ENCODE measurements around the gene GLDN. TPM values are rescaled to one million over a fixed set of nuclear protein-coding genes. Genes with fewer than 3 reads are reported as not detected.

The GLDN gene
- total RNA-seq: not detected in 2 replicates

DNA sequence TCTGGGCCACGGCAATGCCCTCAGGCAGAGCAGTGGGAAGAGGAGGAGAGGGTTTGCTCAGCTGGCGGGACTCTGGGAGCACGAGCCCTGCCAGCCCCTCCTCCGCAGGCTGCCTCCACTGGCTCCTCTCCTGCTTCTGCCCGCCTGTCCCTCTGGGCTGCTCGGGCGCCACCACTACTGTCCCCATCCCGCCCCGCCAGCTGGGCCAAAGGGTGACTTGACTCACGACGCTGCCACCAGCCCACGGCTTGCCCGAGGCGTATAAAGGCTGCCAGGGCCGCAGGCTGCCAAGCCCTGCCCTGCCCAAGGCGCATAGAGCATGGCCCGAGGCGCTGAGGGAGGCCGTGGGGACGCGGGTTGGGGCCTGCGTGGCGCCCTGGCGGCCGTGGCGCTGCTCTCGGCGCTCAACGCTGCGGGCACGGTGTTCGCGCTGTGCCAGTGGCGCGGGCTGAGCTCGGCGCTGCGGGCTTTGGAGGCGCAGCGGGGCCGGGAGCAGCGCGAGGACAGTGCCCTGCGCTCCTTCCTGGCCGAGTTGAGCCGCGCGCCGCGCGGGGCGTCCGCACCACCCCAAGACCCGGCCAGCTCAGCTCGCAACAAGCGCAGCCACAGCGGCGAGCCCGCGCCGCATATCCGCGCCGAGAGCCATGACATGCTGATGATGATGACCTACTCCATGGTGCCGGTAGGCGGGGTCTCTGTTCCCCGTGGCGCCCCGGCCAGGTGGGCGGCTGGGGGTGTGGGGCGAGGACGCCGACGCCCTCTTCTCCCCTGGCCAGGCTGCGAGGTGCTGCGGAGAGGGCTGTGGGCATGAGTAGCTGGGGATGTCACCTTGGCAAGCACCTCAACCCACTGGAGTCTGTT is at the start of gene GLDN:
TSS of gene GLDN (plus strand) at position 290 of the 861 bp plus-strand sequence. CDS start at position 320, 30 bp downstream.
- DNase-seq (ENCODE audit: extremely low read depth, low read depth, low spot score): no peak

DNA sequence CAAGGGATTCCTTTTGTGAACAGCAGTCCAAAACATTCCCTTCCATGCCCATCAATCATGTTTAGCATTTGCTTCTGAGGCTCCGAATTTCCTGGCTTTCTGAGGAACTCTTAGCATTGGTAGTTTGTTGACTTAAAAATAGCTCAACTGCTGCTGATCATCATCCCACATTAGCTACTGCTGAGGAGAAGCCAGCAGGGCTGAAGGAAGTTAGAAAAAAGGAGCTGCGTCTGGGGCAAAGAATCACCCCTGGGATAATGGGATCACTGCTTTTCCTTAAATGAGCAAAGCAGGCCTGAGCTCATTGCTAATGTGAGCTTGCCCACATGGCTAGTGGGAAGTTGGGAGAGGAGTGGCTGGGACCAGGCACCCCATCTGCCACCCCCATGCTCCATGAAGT is 42.8 kb upstream of the GLDN start:
- DNase-seq (ENCODE audit: extremely low read depth, low read depth, low spot score): no peak

DNA sequence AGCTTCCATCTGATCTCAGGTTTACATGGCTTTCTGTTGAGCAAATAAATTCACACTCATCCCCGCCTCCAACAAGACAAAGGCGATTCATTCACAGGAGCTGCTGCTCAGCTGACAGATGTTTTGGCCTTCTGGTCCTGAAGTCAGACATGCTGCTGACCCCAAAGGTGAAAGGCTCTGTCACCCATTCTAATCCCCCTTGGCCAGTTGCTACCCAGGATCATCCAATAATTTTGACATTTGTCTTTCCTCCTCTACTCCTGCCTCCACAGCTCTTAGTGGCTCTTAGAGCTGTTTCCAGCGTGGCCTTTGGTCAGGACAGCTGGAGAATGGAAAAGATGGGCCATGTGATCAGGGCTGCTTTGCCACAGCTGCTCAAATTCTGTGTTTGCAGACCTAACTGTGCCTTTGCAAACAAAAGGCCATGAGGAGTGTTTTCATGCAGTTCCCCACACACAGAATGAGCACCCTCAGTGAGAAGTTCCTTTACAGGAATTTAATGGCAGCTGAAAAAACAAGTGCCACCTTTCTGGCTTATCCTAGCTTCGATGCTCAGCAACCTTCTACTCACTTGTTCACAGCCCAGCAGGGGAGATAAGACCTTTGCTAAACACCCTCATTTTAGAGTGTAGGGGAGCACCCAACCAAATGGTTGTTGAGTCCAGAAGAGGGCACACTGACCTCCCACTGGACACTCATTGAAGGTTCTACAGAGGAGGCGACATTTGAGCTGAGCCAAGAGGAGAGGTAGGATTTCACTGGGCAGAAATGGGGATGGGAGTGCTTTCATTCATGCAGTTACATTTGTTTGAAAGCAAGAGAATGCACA is 42.1 kb upstream of the GLDN start:
- no peak for DNase-seq (ENCODE audit: extremely low read depth, low read depth, low spot score)

DNA sequence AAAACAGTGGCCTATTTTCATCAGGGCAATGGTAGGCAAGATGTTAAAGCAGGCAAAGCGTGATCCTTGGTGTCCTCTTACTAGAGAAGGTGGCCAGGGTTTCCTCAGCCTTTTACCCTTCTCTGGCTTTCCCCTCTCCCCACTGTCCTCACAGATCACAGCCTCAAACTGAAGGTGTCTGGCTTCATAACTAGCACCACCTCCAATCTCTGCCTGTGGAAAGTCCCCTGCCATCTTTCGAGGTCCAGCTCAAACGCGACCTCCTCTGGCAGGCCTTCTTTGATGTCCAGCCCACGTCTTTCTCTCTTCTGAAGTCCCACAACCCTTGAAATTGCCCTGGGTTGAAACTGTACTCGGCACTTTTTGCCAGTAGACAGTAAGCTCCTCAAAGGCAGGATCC is 39.0 kb upstream of the GLDN start:
- no peak for DNase-seq (ENCODE audit: extremely low read depth, low read depth, low spot score)

DNA sequence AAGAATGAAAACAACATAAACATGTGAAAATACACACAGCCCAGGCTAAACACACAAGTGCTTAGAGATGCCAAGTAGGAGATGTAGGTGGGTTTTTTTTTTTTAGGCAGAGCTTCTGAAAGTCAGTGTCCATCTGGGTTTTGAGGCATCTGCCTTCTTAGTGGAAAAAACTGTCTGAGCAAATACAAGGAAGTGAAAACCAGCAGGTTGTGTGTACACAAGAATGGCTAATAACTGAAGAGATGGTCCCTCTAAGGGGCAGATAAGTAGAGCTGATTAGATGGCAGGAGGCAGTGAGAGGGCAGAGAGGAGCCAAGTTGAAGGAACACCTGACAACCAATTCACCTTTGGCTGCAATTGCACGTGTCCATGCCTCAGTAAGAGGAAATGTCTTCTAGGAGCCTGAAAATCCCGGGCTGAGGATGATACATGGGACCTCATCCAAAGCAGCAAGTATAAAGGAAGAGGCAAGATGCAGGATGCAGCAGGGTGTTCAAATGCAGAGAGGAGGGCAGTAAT is 37.9 kb upstream of the GLDN start:
- DNase-seq (ENCODE audit: extremely low read depth, low read depth, low spot score): no peak

DNA sequence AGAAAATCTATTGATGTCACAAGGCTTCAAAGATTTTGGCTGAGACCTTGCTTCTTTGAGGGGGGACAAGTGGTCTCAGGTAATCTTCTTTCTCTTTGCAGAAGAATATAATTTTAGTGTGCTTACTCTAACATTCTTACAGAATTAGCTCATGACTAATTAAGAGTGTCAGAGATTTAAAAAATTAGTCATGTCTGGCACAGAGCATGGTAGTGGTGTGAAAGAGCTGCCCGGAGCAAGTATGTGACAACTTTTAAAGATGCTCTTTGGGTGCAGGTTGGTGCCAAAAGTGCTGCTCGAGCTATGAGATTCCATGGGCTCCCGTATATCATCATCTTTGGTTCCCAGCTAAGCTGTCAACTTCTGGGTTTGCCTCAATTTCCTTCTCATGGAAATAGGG is 34.1 kb upstream of the GLDN start:
- no peak for DNase-seq (ENCODE audit: extremely low read depth, low read depth, low spot score)

DNA sequence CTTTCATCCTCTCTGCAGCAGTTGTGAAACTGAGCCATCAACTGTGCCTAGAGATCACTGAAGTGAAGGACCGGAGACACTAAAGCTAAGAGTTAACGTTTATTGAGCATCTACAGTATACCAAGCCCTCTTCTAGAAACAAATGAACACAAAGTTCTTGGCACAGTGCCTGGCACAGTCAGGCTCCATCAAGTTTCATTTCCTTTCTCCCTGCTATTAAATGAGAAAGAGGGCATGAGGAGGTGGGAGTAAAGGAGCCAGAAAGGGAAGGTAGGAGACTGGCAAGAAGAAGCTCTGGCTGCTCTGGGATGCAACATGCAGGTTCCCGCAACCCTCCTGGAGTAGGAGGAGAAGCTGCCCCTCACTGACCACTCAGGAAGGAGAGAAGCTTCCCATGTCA is 33.6 kb upstream of the GLDN start:
- DNase-seq (ENCODE audit: extremely low read depth, low read depth, low spot score): no peak

DNA sequence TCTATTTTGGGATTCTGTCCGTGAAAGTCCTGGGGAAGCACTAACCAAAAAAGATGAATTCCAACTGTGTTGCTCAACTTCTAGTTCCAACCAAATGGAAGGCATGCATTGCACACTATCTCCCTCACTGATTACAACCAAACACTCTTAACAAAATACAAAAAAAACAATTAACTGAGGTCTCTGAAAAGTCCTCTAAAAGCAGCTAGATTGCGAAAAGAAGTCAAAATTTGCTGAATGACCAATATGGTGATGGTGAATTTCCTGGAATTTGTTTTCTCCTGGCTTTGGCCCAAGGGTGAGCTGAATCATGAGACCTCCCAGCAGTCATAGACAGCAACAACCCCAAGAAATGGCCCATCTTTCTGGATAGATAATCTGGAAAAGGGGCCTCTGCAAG is 31.4 kb upstream of the GLDN start:
- no peak for DNase-seq (ENCODE audit: extremely low read depth, low read depth, low spot score)

DNA sequence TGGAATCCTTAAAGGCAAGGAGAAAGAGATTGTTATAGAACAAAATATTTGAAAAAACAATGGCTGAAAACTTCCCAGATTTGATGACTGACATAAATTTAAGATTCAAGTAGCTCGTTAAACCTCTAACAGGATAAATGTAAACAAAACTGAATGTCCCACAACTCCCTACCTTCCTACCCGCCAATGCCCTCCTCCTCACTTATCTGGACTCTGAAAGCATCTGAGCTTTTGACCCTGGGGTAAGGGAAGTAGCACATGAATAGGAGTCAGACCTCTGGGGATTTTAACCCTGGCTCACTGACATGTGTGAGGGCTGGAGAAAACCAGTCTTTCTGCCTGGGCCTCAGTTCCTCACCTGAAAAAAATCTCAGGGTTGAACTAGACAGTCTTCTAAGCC is 29.9 kb upstream of the GLDN start:
- no peak for DNase-seq (ENCODE audit: extremely low read depth, low read depth, low spot score)

DNA sequence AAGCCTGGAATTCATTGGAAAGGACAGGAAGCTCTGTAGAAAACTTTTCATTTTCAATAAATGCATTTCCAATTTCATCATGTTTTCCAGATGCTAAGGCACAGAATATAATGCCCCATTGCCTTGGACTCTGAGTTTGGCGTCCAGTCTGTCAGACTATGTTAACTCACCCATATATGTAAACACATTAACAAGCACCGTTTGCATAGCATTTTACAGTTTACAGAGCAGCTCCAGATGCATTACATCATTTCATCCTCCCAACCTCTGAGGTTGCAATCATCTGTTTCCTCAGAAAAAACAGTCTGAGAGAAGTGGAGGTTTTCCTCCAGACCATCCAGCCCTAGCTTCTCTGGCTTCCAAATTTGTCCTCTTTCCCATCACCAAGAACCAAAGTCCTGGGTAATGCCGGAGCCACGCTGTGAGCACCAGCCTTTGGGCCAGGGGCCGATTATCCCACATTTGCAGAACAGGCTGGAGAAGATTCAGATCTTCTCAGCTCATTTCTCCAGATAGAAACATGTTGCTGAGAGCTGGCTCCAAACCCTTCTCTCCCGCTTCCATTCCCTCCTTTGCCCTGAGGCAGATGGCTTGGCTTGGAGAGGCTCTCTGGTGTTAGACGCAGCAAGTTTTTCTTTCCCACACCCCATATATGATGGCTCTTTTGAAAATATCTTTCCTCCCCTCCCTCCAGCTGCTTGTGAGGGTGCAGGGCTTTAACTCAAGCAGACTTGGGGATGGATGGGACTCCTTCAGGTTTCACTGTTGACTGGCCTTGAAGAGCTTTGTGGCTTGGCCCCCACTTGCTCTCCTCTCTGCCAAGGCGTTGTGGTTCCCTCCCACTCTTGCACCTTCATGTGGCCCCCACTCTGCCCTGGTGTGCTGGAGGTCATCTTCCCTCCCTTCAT is 29.0 kb upstream of the GLDN start:
- DNase-seq (ENCODE audit: extremely low read depth, low read depth, low spot score): no peak

DNA sequence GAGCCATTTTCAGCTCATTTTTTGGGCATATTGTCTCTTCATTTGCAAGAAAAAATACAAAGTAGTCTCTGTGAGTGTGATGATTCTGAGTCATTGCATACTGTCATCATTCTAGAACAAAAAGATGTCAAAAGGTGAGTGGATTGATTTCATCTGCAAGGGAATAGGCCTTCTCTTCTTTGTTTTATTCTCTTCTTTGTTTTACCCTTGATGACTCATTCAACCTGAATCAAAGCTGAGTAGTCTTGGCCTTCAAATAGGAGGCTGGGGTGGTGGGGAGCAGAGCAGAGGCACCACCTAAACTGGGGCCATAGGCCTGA is 28.4 kb upstream of the GLDN start:
- no peak for DNase-seq (ENCODE audit: extremely low read depth, low read depth, low spot score)

DNA sequence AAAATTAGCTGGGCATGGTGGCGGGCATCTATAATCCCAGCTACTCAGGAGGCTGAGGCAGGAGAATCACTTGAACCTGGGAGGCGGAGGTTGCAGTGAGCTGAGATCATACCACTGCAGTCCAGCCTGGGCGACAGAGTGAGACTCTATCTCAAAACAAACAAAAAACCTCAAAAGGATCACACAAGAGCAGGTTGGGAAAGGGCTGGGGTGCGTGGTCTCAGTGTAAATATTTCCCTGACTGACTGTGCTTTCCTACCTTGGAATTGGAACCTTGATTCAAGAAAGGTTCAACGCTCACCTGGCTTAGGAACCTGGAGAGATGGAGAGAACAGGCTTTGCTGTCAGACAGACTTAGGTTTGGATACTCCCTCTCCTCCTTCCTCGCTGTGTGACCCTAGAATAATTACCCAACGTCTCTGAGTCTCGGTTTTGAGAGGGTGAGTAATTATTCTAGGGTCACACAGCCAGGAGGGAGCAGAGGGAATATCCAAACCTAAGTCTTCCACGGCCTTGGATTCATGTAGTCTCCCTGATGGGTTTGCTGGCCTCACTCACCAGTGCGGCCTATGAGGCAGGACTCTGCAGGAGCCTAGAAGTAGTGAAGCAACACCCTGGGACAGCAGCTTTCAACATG is 27.7 kb upstream of the GLDN start:
- no peak for DNase-seq (ENCODE audit: extremely low read depth, low read depth, low spot score)

DNA sequence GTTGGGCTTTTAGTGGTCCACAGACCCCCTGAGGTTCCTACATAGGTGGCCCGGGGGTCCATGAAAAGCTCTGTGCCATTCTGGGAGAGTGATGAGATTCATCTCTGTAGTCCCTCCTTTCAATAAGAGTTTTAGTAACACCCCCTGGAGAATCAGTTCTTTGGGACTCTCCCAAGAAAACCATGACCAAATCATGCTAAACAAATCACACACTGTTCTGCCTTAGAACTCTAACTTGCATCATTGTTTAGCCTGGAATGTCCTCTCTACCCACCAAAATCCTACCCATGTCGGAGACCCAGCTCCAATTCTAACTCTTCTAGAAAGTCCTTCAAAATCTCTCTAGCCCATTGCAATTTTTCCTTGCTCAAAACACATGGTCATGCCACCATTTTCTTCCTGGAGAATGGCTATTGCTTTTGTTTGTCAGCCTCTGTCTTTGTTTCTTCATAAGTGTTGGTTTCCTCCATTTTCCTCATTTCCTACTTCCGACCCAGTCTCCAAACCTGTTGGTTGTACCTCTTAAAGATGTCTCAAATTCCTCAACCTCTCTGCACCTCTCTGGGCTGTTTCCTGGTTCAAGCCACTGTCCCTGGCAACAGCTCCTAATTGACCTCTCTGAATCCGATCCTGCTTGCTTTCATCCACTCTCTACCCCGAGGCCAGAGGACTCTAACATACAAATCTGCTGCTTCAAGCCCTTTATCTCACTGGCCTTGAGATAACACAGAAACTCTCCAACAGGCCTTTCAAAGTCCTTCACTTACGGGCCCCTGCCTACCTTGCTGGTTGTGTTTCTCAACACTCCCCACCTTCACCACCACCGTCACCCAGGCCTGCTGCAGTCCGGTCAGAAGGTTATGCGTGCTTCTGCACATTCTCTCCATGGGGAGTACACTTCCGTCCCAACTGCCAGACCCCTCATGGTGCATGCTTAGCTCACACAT is 26.8 kb upstream of the GLDN start:
- no peak for DNase-seq (ENCODE audit: extremely low read depth, low read depth, low spot score)

DNA sequence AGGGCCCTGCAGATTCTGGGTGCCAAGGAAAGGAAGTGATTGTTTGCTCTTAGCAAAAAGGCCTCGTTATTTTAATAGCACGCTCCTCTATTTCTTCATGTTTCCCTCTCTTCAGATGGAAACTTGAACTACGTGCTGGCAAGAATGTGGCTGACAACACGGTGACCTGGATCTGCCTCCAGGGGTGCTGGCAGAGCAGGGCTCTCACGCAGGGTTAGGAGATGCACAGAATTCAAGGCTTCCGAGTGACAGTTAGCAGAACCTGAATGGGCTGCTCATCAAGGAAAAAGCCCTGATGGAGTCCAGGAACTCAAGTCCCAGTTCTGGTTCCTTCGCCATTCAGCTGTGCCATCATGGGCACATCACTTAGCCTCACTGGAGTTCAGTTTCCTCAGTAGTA is 25.7 kb upstream of the GLDN start:
- no peak for DNase-seq (ENCODE audit: extremely low read depth, low read depth, low spot score)

DNA sequence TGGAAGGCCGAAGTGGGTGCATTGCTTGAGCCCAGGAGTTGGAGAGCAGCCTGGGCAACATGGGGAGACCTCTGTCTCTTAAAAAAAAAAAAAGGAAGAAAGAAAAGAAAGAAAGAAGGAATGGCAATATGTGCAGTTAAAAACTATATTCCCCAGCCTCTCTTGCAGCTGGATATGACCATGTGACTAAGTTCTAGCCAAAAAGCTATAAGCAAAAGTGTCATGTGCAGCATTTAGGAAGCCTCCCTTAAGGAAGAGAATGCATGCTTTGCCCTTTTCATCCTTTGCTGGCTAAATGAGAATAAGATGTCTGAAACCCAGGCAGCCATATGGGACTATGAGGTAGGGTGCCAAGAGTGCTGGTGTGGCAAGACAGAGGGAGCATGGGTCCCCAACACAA is 24.8 kb upstream of the GLDN start:
- DNase-seq (ENCODE audit: extremely low read depth, low read depth, low spot score): no peak

DNA sequence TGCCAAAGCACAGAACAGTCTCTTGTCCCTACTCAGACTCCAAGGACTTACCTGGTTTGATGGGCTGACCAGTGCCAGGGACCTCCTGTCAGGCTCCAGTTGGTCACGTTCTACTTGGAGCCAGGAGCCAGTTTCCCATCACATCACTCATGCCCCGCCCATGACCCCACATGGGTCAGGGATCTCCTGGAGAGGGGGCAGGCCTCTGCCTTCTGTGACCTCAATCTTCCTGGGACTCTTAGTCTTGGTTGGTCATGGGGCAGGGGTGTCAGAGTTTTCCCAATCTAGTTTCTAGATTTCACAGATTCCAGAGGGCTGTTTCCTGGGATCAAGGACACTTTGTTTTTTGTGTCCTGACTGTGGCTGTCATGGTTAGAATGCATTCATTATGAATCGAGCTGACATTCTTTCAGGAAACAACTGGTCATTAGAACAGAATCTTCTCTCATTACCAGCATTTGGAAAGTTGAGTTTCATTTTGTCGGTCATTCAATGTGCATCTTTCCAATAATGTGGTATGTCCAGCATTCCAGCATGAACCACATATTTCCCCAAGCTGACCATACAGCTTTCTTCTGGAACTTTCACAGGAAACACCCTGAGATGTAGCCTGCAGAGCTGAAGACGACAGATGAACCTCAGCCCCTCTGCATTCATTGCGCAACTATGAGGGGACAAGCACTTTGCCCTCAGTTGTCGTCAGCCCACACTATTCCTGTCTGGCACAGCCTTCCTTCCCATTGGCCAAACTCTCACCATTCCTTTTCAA is 22.9 kb upstream of the GLDN start:
- DNase-seq (ENCODE audit: extremely low read depth, low read depth, low spot score): no peak

DNA sequence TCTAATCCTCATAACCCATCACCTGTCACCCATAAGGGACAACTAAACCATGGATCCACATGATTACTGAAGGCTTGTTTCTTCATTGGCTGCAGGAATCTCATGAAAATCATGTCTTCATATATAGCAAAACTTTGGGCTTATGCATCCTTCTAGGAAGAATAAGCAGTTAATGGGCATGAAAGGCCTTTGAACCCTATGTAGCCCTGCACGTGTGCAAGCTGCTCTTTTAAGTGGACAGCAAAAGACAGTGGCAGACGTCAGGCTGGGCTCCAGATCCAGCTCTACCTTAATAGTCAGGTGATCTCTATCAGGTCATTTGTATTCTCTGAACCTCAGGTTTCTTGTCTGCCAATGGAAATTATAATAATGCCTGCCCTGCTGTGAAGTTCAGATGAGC is 21.9 kb upstream of the GLDN start:
- no peak for DNase-seq (ENCODE audit: extremely low read depth, low read depth, low spot score)

DNA sequence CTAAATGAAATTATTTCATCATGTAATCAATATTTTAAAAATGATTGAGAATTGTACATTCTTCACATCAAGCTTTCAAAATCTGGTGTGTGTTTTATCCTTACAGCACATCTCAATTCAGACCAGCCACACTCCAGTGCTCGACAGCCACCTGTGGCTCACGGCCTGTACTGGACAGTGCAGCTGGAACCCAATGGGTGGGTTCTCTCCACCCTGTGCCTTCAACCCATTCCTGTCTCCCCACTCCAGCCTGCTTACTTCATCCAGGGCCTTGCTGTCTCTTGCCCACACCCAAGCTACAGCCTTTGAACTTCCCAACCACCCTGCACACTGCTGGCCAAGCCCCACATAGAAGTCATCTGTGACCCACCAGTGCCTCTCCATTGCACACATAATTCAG is 20.6 kb upstream of the GLDN start:
- DNase-seq (ENCODE audit: extremely low read depth, low read depth, low spot score): no peak

DNA sequence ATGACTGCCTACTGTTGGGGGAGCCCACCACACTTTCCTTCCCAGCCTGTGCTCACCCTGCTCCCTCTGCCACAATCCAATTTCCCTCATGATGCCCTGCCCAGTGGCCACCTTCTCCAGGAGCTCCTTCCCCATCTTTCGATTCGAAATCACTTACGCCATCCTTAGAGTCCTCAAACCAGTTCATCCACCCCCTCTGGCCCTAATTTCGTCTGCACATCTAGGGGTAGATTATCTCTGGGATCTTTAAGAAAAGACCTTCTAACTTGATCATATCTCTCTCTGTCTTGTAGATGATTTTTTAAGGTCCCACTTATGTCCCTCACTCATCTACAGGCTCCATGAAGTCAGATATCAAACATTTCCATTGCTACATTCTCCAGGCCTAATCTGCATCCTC is 20.1 kb upstream of the GLDN start:
- no peak for DNase-seq (ENCODE audit: extremely low read depth, low read depth, low spot score)

All from glomerular endothelial cell (primary cell).